OCI-LY7 (cell line): Measurements from ENCODE around the gene ALG1. TPM values are rescaled to one million over a fixed set of nuclear protein-coding genes. Genes with fewer than 3 reads are reported as not detected.
"Not testable (repeated sequence)": the region's sequence is repeated elsewhere in the genome, so short reads cannot be mapped to it uniquely, and the experiment has no call there.

Experiments
- BruUV-seq: library from RNA; stranded (reverse); fragments of 400-500 nt; replicated peaks from 2 replicates; lab custom pipeline; 2021; lab: Mats Ljungman, UMichigan
- CTCF ChIA-PET: fragments of 300-600 bp; sonication (Branson Sonifier 250); formaldehyde crosslinking; loops from one replicate; lab custom pipeline; 2022; ENCODE audit warnings: antibody characterized with exemption; ENCODE audit not compliant: unreplicated experiment; lab: Charles Lee
- POLR2A ChIA-PET: fragments of 300-600 bp; sonication (Branson Sonifier 250); formaldehyde crosslinking; loops from one replicate; lab custom pipeline; 2022; ENCODE audit warnings: antibody characterized with exemption; lab: Charles Lee
- DNase-seq: peaks from one replicate; pipeline ENCODE4 v3.0.0-alpha.2; 2015; ENCODE audit warnings: low spot score
- H2AFZ ChIP-seq: fragments of 200-600 bp; sonication (generic), shearing (Covaris generic); 2 replicates; pipeline ENCODE4 v1.6.1; 2014; ENCODE audit warnings: mild to moderate bottlenecking, antibody characterized with exemption, low read length, moderate library complexity
- H3K27ac ChIP-seq: fragments of 200-600 bp; sonication (generic); 2 replicates; pipeline ENCODE4 v1.5.1; 2014; ENCODE audit warnings: mixed run types, low read depth, mild to moderate bottlenecking, moderate library complexity, low read length, inconsistent platforms; ENCODE audit not compliant: poor library complexity, severe bottlenecking
- H3K36me3 ChIP-seq: fragments of 200-600 bp; sonication (generic); 2 replicates; pipeline ENCODE4 v1.6.1; 2014; ENCODE audit warnings: mild to moderate bottlenecking, antibody characterized with exemption, low read length, moderate library complexity, mixed read lengths; ENCODE audit not compliant: insufficient read depth
- H3K4me1 ChIP-seq: fragments of 200-600 bp; sonication (generic); 2 replicates; pipeline ENCODE4 v1.5.1; 2014; ENCODE audit warnings: mild to moderate bottlenecking, low read length; ENCODE audit not compliant: insufficient read depth, poor library complexity, severe bottlenecking
- H3K4me2 ChIP-seq: fragments of 200-600 bp; sonication (generic); 2 replicates; pipeline ENCODE4 v1.6.1; 2014; ENCODE audit warnings: mild to moderate bottlenecking, low read length
- H3K4me3 ChIP-seq: fragments of 200-600 bp; sonication (generic); 2 replicates; pipeline ENCODE4 v1.5.1; 2014; ENCODE audit warnings: mild to moderate bottlenecking, low read depth, low read length; ENCODE audit not compliant: poor library complexity, severe bottlenecking
- H3K79me2 ChIP-seq: fragments of 200-600 bp; sonication (generic); 2 replicates; pipeline ENCODE4 v1.6.1; 2016; ENCODE audit warnings: low read depth, mild to moderate bottlenecking, low read length, moderate library complexity, mixed read lengths; ENCODE audit not compliant: insufficient read depth
- H3K9me2 ChIP-seq: fragments of 200-600 bp; sonication (generic); 2 replicates; pipeline ENCODE4 v1.6.1; 2016; ENCODE audit warnings: mild to moderate bottlenecking, low read length, mixed read lengths; ENCODE audit not compliant: insufficient read depth
- H3K9me3 ChIP-seq: fragments of 200-600 bp; sonication (generic); 2 replicates; pipeline ENCODE4 v1.6.1; 2014; ENCODE audit warnings: mild to moderate bottlenecking, mixed run types, low read length, mixed read lengths
- H4K20me1 ChIP-seq: fragments of 200-600 bp; sonication (generic); 2 replicates; pipeline ENCODE4 v1.6.1; 2014; ENCODE audit warnings: mild to moderate bottlenecking, antibody characterized with exemption, low read length, moderate library complexity, mixed read lengths; ENCODE audit not compliant: insufficient read depth
- EZH2phosphoT487 ChIP-seq: fragments of 200-600 bp; sonication (generic); IDR thresholded peaks from 2 replicates; pipeline ENCODE4 v1.6.1; 2018; ENCODE audit warnings: low read depth, borderline replicate concordance, mild to moderate bottlenecking, mixed run types, antibody characterized with exemption, low read length, moderate library complexity, mixed read lengths
- intact Hi-C: fragments of 100-400 bp; cut with micrococcal nuclease; formaldehyde crosslinking; loops from one replicate; pipeline ENCODE4 v1.10.0; 2022; ENCODE audit not compliant: unreplicated experiment
- total RNA-seq, 2 experiments: library from RNA; depleted of rRNA in 1 of 2; stranded (reverse); fragments of >200 nt in 1 of 2; shearing (Covaris generic) in 1 of 2; gene quantifications; 2 replicates each; pipeline ENCODE4 v1.2.3, GENCODE V29; 2014 to 2022
- TF ChIP-seq, protein P1 (sequence below): fragments of 200-600 bp; sonication (generic); conservative IDR thresholded peaks from 2 replicates; pipeline ENCODE4 v1.5.1; 2014; ENCODE audit warnings: mild to moderate bottlenecking, antibody characterized with exemption, low read length, moderate library complexity, mixed read lengths

The ALG1 gene
- total RNA-seq, 2 experiments from 2014 or later = 13.7 to 23.1 TPM

DNA sequence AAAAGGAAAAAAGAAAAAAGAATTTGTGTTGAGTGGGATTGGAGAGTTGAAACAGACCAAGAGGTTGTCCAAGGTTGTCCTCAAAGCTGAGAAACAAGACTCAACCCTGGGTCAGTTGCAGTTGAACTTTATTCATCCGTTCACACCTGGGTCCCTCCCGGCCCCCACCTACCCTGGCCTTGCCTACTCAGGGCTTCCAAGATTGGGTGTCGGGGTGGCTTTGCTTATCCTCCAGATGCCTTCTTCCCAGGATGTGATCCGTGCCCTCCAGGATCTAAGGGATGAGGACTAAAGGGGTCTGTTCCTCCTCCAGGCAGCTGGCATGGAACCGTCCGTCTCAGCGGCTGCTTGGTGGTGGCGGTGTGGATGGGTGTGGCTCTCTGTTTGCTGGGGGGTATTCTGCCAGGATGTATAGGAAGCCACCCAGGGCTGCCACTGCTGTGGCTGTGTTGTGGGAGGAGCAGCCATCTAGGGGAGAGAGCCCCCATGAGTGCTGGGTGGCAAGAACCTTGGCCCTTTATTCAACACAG, 27.6 kb upstream of the ALG1 start:
- Histone ChIP-seq H3K4me1 (no peaks in the 10 kb centered on the region), H3K9me3 (no peaks in the 10 kb centered on the region), H2AFZ (no peak overlapping the region), H3K36me3 (no peaks in the 10 kb centered on the region), H3K9me2 (no peaks in the 10 kb centered on the region), H3K79me2 (no peaks in the 10 kb centered on the region), H4K20me1 (no peaks in the 10 kb centered on the region), H3K4me2 (no peak overlapping the region), H3K27ac (no peak overlapping the region), H3K4me3 (no peak overlapping the region)
- intact Hi-C loops = no loop called here
- BruUV-seq = no TSS peak
- no peak for DNase-seq
- TF ChIP-seq EZH2phosphoT487 = no peak
- TF ChIP-seq, protein P1, sequence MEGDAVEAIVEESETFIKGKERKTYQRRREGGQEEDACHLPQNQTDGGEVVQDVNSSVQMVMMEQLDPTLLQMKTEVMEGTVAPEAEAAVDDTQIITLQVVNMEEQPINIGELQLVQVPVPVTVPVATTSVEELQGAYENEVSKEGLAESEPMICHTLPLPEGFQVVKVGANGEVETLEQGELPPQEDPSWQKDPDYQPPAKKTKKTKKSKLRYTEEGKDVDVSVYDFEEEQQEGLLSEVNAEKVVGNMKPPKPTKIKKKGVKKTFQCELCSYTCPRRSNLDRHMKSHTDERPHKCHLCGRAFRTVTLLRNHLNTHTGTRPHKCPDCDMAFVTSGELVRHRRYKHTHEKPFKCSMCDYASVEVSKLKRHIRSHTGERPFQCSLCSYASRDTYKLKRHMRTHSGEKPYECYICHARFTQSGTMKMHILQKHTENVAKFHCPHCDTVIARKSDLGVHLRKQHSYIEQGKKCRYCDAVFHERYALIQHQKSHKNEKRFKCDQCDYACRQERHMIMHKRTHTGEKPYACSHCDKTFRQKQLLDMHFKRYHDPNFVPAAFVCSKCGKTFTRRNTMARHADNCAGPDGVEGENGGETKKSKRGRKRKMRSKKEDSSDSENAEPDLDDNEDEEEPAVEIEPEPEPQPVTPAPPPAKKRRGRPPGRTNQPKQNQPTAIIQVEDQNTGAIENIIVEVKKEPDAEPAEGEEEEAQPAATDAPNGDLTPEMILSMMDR = no peak
- CTCF ChIA-PET = no interaction called here
- POLR2A ChIA-PET = interaction anchor here (1.7 kb wide), 1 partner anchor 17 kb away, joined by 10 read pairs; no protein-coding TSS in a partner anchor

DNA sequence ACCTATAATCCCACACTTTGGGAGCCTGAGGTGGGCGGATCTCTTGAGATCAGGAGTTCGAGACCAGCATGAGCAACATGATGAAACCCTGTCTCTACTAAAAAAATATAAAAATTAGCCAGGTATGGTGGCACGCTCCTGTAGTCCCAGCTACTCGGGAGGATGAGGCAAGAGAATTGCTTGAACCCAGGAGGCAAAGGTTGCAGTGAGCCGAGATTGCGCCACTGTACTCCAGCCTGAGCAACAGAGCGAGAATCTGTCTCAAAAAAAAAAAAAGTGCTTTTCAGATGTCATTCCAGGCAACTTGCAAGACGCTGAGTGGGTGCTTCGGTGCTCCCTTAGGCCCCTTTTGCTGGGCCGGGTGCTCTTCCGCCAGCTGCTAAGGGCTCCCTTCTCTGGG, 27.1 kb upstream of the ALG1 start:
- H3K4me2 ChIP-seq, intact Hi-C loops, H3K27ac ChIP-seq, H2AFZ ChIP-seq, H3K79me2 ChIP-seq, H3K4me1 ChIP-seq, H4K20me1 ChIP-seq, DNase-seq, BruUV-seq, H3K9me3 ChIP-seq, H3K36me3 ChIP-seq, H3K9me2 ChIP-seq, CTCF ChIA-PET, H3K4me3 ChIP-seq: not testable (repeated sequence)
- POLR2A ChIA-PET = interaction anchor here (1.7 kb wide), 1 partner anchor 17 kb away, joined by 10 read pairs; no protein-coding TSS in a partner anchor

- no peak for TF ChIP-seq EZH2phosphoT487
- TF ChIP-seq, protein P1 = no peak
- no peak overlapping the region for H2AFZ ChIP-seq
- BruUV-seq = no TSS peak
- H3K79me2 ChIP-seq = no peaks in the 10 kb centered on the region
- POLR2A ChIA-PET = interaction anchor here (1.7 kb wide), 1 partner anchor 16 kb away, joined by 10 read pairs; no protein-coding TSS in a partner anchor
- H3K9me2 ChIP-seq = no peaks in the 10 kb centered on the region
- H3K9me3 ChIP-seq = no peaks in the 10 kb centered on the region
- intact Hi-C loops = no loop called here
- H3K27ac ChIP-seq = no peak overlapping the region
- no peak overlapping the region for H3K4me2 ChIP-seq
- no peaks in the 10 kb centered on the region for H3K4me1 ChIP-seq
- CTCF ChIA-PET = no interaction called here
- H3K36me3 ChIP-seq = no peaks in the 10 kb centered on the region
- no peaks in the 10 kb centered on the region for H4K20me1 ChIP-seq
- DNase-seq = no peak
- H3K4me3 ChIP-seq = no peak overlapping the region
These were observed 26.0 kb upstream of the ALG1 start for GRCh38 chr16:5045499-5046115.
